Liver (tissue), 9 donors: ENCODE data around the gene FCN1. TPM values are rescaled to one million over a fixed set of nuclear protein-coding genes. Genes with fewer than 3 reads are reported as not detected.
"Not testable (repeated sequence)": the region's sequence is repeated elsewhere in the genome, so short reads cannot be mapped to it uniquely, and the experiment has no call there.

Experiments used
- DNase-seq: peaks from one replicate; pipeline ENCODE4 v3.0.0-alpha.2; 2017; ENCODE audit warnings: low spot score
- H3K27ac ChIP-seq, 2 donors: one replicate each; pipeline ENCODE4 v1.7.0; 2013; ENCODE audit warnings: inconsistent platforms in 2 of 2, low read length in 2 of 2, control low read depth in 1 of 2, low read depth in 1 of 2, mild to moderate bottlenecking in 1 of 2
- H3K27me3 ChIP-seq, 4 donors: one replicate each; pipeline versions ENCODE4 v1.6.1 to v1.7.0; 2013; ENCODE audit warnings: low read length in 3 of 4, inconsistent platforms in 1 of 4, mild to moderate bottlenecking in 1 of 4, moderate library complexity in 1 of 4; ENCODE audit not compliant: control insufficient read depth in 4 of 4, insufficient read depth in 4 of 4
- H3K36me3 ChIP-seq, 4 donors: one replicate each; pipeline versions ENCODE4 v1.6.1 to v1.7.0; 2013; ENCODE audit warnings: low read length in 3 of 4, mild to moderate bottlenecking in 3 of 4, low read depth in 1 of 4, moderate library complexity in 1 of 4; ENCODE audit not compliant: control insufficient read depth in 4 of 4, insufficient read depth in 3 of 4
- H3K4me1 ChIP-seq, 4 donors: one replicate each; pipeline versions ENCODE4 v1.6.1 to v1.7.0; 2013; ENCODE audit warnings: low read length in 3 of 4, mild to moderate bottlenecking in 3 of 4, moderate library complexity in 1 of 4; ENCODE audit not compliant: control insufficient read depth in 4 of 4, insufficient read depth in 4 of 4
- H3K4me3 ChIP-seq, 3 donors: one replicate each; pipeline versions ENCODE4 v1.6.1 to v1.7.0; 2013; ENCODE audit warnings: low read length in 3 of 3, control low read depth in 1 of 3, low read depth in 1 of 3, mild to moderate bottlenecking in 1 of 3
- H3K9ac ChIP-seq, 2 donors: one replicate each; pipeline ENCODE4 v1.7.0; 2013; ENCODE audit warnings: low read length in 2 of 2, mild to moderate bottlenecking in 2 of 2, moderate library complexity in 2 of 2, control low read depth in 1 of 2, low read depth in 1 of 2
- H3K9me3 ChIP-seq, 4 donors: one replicate each; pipeline versions ENCODE4 v1.6.1 to v1.7.0; 2013; ENCODE audit warnings: low read length in 3 of 4; ENCODE audit not compliant: control insufficient read depth in 4 of 4
- ATF3 ChIP-seq: IDR thresholded peaks from 2 replicates; pipeline ENCODE4 v1.6.1; 2016; ENCODE audit warnings: antibody characterized with exemption
- EGR1 ChIP-seq, 2 donors: IDR thresholded peaks; 2 replicates each; pipeline ENCODE4 v1.6.1; 2016 to 2018; ENCODE audit warnings: antibody characterized with exemption in 2 of 2, low read depth in 2 of 2
- FOXA1 ChIP-seq: IDR thresholded peaks from 2 replicates; pipeline ENCODE4 v1.6.1; 2016; ENCODE audit warnings: antibody characterized with exemption
- FOXA2 ChIP-seq: IDR thresholded peaks from 2 replicates; pipeline ENCODE4 v1.6.1; 2016; ENCODE audit warnings: antibody characterized with exemption
- GABPA ChIP-seq, 2 donors: IDR thresholded peaks in 1 of 2; conservative IDR thresholded peaks in 1 of 2; 2 replicates each; pipeline ENCODE4 v1.6.1; 2016; ENCODE audit warnings: antibody characterized with exemption in 2 of 2, mild to moderate bottlenecking in 1 of 2, moderate library complexity in 1 of 2
- HNF4A ChIP-seq, 2 donors: conservative IDR thresholded peaks; 2 replicates each; pipeline ENCODE4 v1.6.1; 2016; ENCODE audit warnings: antibody characterized with exemption in 2 of 2, mild to moderate bottlenecking in 2 of 2
- HNF4G ChIP-seq: IDR thresholded peaks from 2 replicates; pipeline ENCODE4 v1.6.1; 2016; ENCODE audit warnings: antibody characterized with exemption
- JUND ChIP-seq, 2 donors: IDR thresholded peaks; 2 replicates each; pipeline ENCODE4 v1.6.1; 2016; ENCODE audit warnings: antibody characterized with exemption in 2 of 2
- RAD21 ChIP-seq, 2 donors: IDR thresholded peaks; 2 replicates each; pipeline ENCODE4 v1.6.1; 2016; ENCODE audit warnings: antibody characterized with exemption in 2 of 2, mild to moderate bottlenecking in 2 of 2
- RXRA ChIP-seq, 2 donors: IDR thresholded peaks; 2 replicates each; pipeline ENCODE4 v1.6.1; 2017 to 2018; ENCODE audit warnings: antibody characterized with exemption in 2 of 2, mild to moderate bottlenecking in 1 of 2
- SP1 ChIP-seq: IDR thresholded peaks from 2 replicates; pipeline ENCODE4 v1.6.1; 2018; ENCODE audit warnings: antibody characterized with exemption, mild to moderate bottlenecking
- TAF1 ChIP-seq: conservative IDR thresholded peaks from 2 replicates; pipeline ENCODE4 v1.6.1; 2016; ENCODE audit warnings: antibody characterized with exemption, mild to moderate bottlenecking
- WGBS: extraction: QIAGEN DNeasy Blood & Tissue Kit; methylation state at CpG from one replicate; pipeline ENCODE4 v1.1.7; 2013; 5-methylcytosine and 5-hydroxymethylcytosine counted together
- polyA plus RNA-seq, 2 donors: library from polyadenylated mRNA; stranded (reverse) in 1 of 2; unstranded in 1 of 2; fragments of 200-250 nt in 1 of 2; fragments of >200 nt in 1 of 2; fragmentation: Nextera tagmentation in 1 of 2; extraction: Ambion mirVana in 1 of 2; gene quantifications; one replicate each; pipeline versions ENCODE4 v1.2.1 to v1.2.3, GENCODE V29; 2013 to 2015
- total RNA-seq, 2 donors: library from RNA; depleted of rRNA; stranded (reverse); fragments of >200 nt; gene quantifications; one replicate each; pipeline ENCODE4 v1.2.3, GENCODE V29; 2014
- TF ChIP-seq, protein P1 (sequence below): fragments of 150-350 bp; IDR thresholded peaks from 2 replicates; pipeline ENCODE4 v1.5.1; 2017; ENCODE audit warnings: improper control_type of control experiment, low read depth, low read length; ENCODE audit not compliant: missing input control
- TF ChIP-seq, protein P2 (sequence below): IDR thresholded peaks from 2 replicates; pipeline ENCODE4 v1.6.1; 2016; ENCODE audit warnings: antibody characterized with exemption
- TF ChIP-seq, protein P3 (sequence below): IDR thresholded peaks from 2 replicates; pipeline ENCODE4 v1.6.1; 2016; ENCODE audit warnings: antibody characterized with exemption, mild to moderate bottlenecking
- donor health status: healthy.
- donor health status: healthy.
- donor health status: healthy.
- donor health status: healthy.
- donor health status: healthy.

The FCN1 gene
- total and polyA plus RNA-seq, 4 donors = 0.97 to 15.0 (median 5.4) TPM

DNA sequence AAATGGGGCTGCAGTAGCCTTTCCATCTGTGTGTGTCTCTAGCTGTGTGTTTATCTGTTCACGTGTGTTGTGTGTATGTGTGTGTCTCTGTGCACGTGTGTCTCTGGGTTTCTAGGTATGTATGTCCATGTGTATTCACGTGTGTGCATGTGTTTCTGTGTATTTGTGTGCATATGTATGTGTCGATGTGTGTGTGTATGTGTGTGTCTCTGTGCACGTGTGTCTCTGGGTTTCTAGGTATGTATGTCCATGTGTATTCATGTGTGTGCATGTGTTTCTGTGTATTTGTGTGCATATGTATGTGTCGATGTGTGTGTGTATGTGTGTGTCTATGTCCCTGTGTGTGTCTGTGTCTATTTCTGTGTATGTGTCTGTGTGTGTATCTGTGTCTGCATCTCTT, 38.7 kb upstream of the FCN1 start:
- WGBS = 84% methylated on average over 6 of the region's 6 CpGs
- not testable (repeated sequence) for H3K9me3 ChIP-seq, H3K36me3 ChIP-seq, H3K27ac ChIP-seq, H3K27me3 ChIP-seq, H3K9ac ChIP-seq, H3K4me1 ChIP-seq, DNase-seq, H3K4me3 ChIP-seq

GRCh38 chr9:134955801-134956200, 38.1 kb upstream of the FCN1 start:
- Histone ChIP-seq H3K4me1 (no peaks in the 10 kb centered on the region), H3K9ac (no peak overlapping the region), H3K36me3 (no peaks in the 10 kb centered on the region), H3K27me3 (no peaks in the 10 kb centered on the region), H3K27ac (no peak overlapping the region), H3K4me3 (no peak overlapping the region), H3K9me3 (peaks cover 0 to 6% (median 2%) of the 10 kb centered on the region in 4 donors)
- 81% methylated on average over 7 of the region's 7 CpGs for WGBS
- no peak for DNase-seq
- TF ChIP-seq FOXA2 = no peak
- TF ChIP-seq JUND (IDR thresholded peaks at IDR 0.05) = no peak
- TF ChIP-seq FOXA1 = no peak
- TF ChIP-seq EGR1 (IDR thresholded peaks at IDR 0.05; ENCODE audit: low read depth in 2 of 2) = no peak
- no peak for TF ChIP-seq ATF3
- TF ChIP-seq SP1 = no peak
- no peak for TF ChIP-seq HNF4A (conservative IDR thresholded peaks at IDR 0.05)
- no peak for TF ChIP-seq RXRA (IDR thresholded peaks at IDR 0.05)
- TF ChIP-seq, protein P1, sequence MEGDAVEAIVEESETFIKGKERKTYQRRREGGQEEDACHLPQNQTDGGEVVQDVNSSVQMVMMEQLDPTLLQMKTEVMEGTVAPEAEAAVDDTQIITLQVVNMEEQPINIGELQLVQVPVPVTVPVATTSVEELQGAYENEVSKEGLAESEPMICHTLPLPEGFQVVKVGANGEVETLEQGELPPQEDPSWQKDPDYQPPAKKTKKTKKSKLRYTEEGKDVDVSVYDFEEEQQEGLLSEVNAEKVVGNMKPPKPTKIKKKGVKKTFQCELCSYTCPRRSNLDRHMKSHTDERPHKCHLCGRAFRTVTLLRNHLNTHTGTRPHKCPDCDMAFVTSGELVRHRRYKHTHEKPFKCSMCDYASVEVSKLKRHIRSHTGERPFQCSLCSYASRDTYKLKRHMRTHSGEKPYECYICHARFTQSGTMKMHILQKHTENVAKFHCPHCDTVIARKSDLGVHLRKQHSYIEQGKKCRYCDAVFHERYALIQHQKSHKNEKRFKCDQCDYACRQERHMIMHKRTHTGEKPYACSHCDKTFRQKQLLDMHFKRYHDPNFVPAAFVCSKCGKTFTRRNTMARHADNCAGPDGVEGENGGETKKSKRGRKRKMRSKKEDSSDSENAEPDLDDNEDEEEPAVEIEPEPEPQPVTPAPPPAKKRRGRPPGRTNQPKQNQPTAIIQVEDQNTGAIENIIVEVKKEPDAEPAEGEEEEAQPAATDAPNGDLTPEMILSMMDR = no peak
- TF ChIP-seq, protein P2, sequence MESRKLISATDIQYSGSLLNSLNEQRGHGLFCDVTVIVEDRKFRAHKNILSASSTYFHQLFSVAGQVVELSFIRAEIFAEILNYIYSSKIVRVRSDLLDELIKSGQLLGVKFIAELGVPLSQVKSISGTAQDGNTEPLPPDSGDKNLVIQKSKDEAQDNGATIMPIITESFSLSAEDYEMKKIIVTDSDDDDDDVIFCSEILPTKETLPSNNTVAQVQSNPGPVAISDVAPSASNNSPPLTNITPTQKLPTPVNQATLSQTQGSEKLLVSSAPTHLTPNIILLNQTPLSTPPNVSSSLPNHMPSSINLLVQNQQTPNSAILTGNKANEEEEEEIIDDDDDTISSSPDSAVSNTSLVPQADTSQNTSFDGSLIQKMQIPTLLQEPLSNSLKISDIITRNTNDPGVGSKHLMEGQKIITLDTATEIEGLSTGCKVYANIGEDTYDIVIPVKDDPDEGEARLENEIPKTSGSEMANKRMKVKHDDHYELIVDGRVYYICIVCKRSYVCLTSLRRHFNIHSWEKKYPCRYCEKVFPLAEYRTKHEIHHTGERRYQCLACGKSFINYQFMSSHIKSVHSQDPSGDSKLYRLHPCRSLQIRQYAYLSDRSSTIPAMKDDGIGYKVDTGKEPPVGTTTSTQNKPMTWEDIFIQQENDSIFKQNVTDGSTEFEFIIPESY = no peak
- TF ChIP-seq HNF4G = no peak
- TF ChIP-seq GABPA (IDR thresholded peaks at IDR 0.05 in 1 of 2, conservative IDR thresholded peaks at IDR 0.05 in 1 of 2) = no peak

DNA sequence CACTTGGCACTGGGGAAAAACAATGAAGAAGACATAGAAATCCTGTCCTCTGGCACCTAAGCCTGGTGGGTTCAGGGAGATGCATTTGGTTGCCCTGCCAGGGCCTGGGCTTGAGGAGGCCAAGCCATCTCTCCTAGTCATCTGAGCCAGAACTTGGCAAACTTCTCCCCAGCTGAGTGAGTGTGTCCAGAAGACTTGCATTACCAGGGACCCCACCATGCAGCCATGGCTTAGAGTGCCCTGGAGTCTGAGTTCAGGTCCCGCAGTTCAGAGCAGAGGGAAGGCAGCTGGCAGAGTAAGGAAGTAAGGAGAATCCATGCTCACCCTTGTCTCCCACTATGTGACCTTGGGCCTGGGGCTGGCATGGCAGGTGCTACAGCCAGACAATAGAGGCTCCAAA, 37.4 kb upstream of the FCN1 start:
- Histone ChIP-seq H3K27me3 (no peaks in the 10 kb centered on the region), H3K4me3 (no peak overlapping the region), H3K9ac (no peak overlapping the region), H3K36me3 (no peaks in the 10 kb centered on the region), H3K9me3 (peaks cover 0 to 6% (median 2%) of the 10 kb centered on the region in 4 donors), H3K27ac (no peak overlapping the region), H3K4me1 (no peaks in the 10 kb centered on the region)
- DNase-seq = no peak
- WGBS = 93% methylated on average over 1 of the region's 1 CpG
- TF ChIP-seq HNF4A (conservative IDR thresholded peaks at IDR 0.05) (no peak), HNF4G (no peak), TAF1 (no peak), RXRA (IDR thresholded peaks at IDR 0.05) (no peak), EGR1 (IDR thresholded peaks at IDR 0.05; ENCODE audit: low read depth in 2 of 2) (no peak), RAD21 (IDR thresholded peaks at IDR 0.05) (no peak), FOXA1 (no peak), FOXA2 (no peak), ATF3 (no peak)
- TF ChIP-seq, protein P2 = no peak
- TF ChIP-seq, protein P3, sequence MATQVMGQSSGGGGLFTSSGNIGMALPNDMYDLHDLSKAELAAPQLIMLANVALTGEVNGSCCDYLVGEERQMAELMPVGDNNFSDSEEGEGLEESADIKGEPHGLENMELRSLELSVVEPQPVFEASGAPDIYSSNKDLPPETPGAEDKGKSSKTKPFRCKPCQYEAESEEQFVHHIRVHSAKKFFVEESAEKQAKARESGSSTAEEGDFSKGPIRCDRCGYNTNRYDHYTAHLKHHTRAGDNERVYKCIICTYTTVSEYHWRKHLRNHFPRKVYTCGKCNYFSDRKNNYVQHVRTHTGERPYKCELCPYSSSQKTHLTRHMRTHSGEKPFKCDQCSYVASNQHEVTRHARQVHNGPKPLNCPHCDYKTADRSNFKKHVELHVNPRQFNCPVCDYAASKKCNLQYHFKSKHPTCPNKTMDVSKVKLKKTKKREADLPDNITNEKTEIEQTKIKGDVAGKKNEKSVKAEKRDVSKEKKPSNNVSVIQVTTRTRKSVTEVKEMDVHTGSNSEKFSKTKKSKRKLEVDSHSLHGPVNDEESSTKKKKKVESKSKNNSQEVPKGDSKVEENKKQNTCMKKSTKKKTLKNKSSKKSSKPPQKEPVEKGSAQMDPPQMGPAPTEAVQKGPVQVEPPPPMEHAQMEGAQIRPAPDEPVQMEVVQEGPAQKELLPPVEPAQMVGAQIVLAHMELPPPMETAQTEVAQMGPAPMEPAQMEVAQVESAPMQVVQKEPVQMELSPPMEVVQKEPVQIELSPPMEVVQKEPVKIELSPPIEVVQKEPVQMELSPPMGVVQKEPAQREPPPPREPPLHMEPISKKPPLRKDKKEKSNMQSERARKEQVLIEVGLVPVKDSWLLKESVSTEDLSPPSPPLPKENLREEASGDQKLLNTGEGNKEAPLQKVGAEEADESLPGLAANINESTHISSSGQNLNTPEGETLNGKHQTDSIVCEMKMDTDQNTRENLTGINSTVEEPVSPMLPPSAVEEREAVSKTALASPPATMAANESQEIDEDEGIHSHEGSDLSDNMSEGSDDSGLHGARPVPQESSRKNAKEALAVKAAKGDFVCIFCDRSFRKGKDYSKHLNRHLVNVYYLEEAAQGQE = no peak
- TF ChIP-seq, protein P1 = no peak
